Measurements from ENCODE around the gene ATP6V1G2.
"Not testable (repeated sequence)": the region's sequence is repeated elsewhere in the genome, so short reads cannot be mapped to it uniquely, and the experiment has no call there.

Gene ATP6V1G2

GRCh38 chr6:31546339-31546957 is at the start of gene ATP6V1G2:
TSS of gene ATP6V1G2 (minus strand) at chr6:31546608. CDS start at chr6:31546559, 49 bp downstream.
- DNase-seq = peak; percentile 95

- DNase-seq = no peak
Measured at GRCh38 chr6:31592396-31592771, 46.0 kb upstream of the ATP6V1G2 start.

- DNase-seq = not testable (repeated sequence)
Measured at GRCh38 chr6:31590691-31591090, 44.3 kb upstream of the ATP6V1G2 start.

- no peak for DNase-seq
Measured at GRCh38 chr6:31588871-31589650, 42.7 kb upstream of the ATP6V1G2 start.

GRCh38 chr6:31587791-31588777 is 41.7 kb upstream of the ATP6V1G2 start:
- no peak for DNase-seq

- DNase-seq = no peak
Measured at GRCh38 chr6:31586599-31587281, 40.3 kb upstream of the ATP6V1G2 start.

GRCh38 chr6:31586008-31586407 is 39.6 kb upstream of the ATP6V1G2 start, which contains the start of gene LST1:
TSS of gene LST1 (plus strand) at chr6:31586277. CDS start at chr6:31587300, 1,023 bp downstream.
- no peak for DNase-seq

GRCh38 chr6:31585491-31585890 is 39.1 kb upstream of the ATP6V1G2 start:
- peak; percentile 76 for DNase-seq

- DNase-seq = peak; percentile 89
Measured at GRCh38 chr6:31582230-31582643, 35.8 kb upstream of the ATP6V1G2 start, which contains the start of gene LTB. TSS of gene LTB (minus strand) at chr6:31582424. CDS start at chr6:31582417, 7 bp downstream.

GRCh38 chr6:31581434-31582229 is 35.2 kb upstream of the ATP6V1G2 start:
- no peak for DNase-seq

- DNase-seq = peak; percentile 96
Measured at GRCh38 chr6:31580807-31581433, 34.5 kb upstream of the ATP6V1G2 start.

GRCh38 chr6:31580438-31580740 is 34.0 kb upstream of the ATP6V1G2 start:
- no peak for DNase-seq

- peak; percentile 75 for DNase-seq
Measured at GRCh38 chr6:31579546-31580437, 33.4 kb upstream of the ATP6V1G2 start.

- no peak for DNase-seq
Measured at GRCh38 chr6:31579119-31579505, 32.7 kb upstream of the ATP6V1G2 start.

- no peak for DNase-seq
Measured at GRCh38 chr6:31578184-31579118, 32.0 kb upstream of the ATP6V1G2 start.

GRCh38 chr6:31577579-31577966 is 31.2 kb upstream of the ATP6V1G2 start:
- DNase-seq = no peak

- peak; percentile 85 for DNase-seq
Measured at GRCh38 chr6:31576897-31577578, 30.6 kb upstream of the ATP6V1G2 start.

GRCh38 chr6:31575952-31576685 is 29.7 kb upstream of the ATP6V1G2 start:
- no peak for DNase-seq

Measured in activated effector memory CD4-positive, alpha-beta T cell treated with anti-CD3 and anti-CD28 coated beads, Interleukin-2, amount 50 U/mL, for 16 hours (primary cell).